Measurements from ENCODE around the gene ASTN2.

The ASTN2 gene

GRCh38 chr9:116724123-116724522 lies 690.7 kb downstream of the ASTN2 start:
- no peaks in the 10 kb centered on the region for H3K79me2 ChIP-seq (ENCODE audit: insufficient read depth, low read depth)
- no peaks in the 10 kb centered on the region for H3K36me3 ChIP-seq (ENCODE audit: insufficient read depth)
- H3K4me2 ChIP-seq, result no peak overlapping the region
- no peaks in the 10 kb centered on the region for H3K4me1 ChIP-seq (ENCODE audit: low read depth, poor library complexity, severe bottlenecking)
- H3K9ac ChIP-seq, result no peak overlapping the region
- H4K20me1 ChIP-seq (ENCODE audit: insufficient read depth), result no peaks in the 10 kb centered on the region
- H2AFZ ChIP-seq (ENCODE audit: low read depth), result no peak overlapping the region
- TF ChIP-seq CTCF (conservative IDR thresholded peaks at IDR 0.05; ENCODE audit: low read depth, low read length), result no peak
- H3K4me3 ChIP-seq (IDR thresholded peaks at IDR 0.05; ENCODE audit: insufficient read depth, low read depth, low read length), result no peak overlapping the region
- no peaks in the 10 kb centered on the region for H3K27me3 ChIP-seq (ENCODE audit: insufficient read depth, low read depth)
- no peak overlapping the region for H3K27ac ChIP-seq

GRCh38 chr9:116721944-116722343 lies 692.9 kb downstream of the ASTN2 start:
- no peak overlapping the region for H3K9ac ChIP-seq
- no peaks in the 10 kb centered on the region for H3K36me3 ChIP-seq (ENCODE audit: insufficient read depth)
- no peak for TF ChIP-seq CTCF (conservative IDR thresholded peaks at IDR 0.05; ENCODE audit: low read depth, low read length)
- no peak overlapping the region for H3K4me2 ChIP-seq
- H4K20me1 ChIP-seq (ENCODE audit: insufficient read depth), result no peaks in the 10 kb centered on the region
- H3K27ac ChIP-seq, result no peak overlapping the region
- no peak overlapping the region for H2AFZ ChIP-seq (ENCODE audit: low read depth)
- H3K4me1 ChIP-seq (ENCODE audit: low read depth, poor library complexity, severe bottlenecking), result no peaks in the 10 kb centered on the region
- no peaks in the 10 kb centered on the region for H3K79me2 ChIP-seq (ENCODE audit: insufficient read depth, low read depth)
- no peak overlapping the region for H3K4me3 ChIP-seq (IDR thresholded peaks at IDR 0.05; ENCODE audit: insufficient read depth, low read depth, low read length)
- H3K27me3 ChIP-seq (ENCODE audit: insufficient read depth, low read depth), result no peaks in the 10 kb centered on the region

GRCh38 chr9:116721411-116721810 lies 693.4 kb downstream of the ASTN2 start:
- H3K4me3 ChIP-seq (IDR thresholded peaks at IDR 0.05; ENCODE audit: insufficient read depth, low read depth, low read length), result no peak overlapping the region
- no peaks in the 10 kb centered on the region for H3K36me3 ChIP-seq (ENCODE audit: insufficient read depth)
- no peak overlapping the region for H2AFZ ChIP-seq (ENCODE audit: low read depth)
- no peaks in the 10 kb centered on the region for H3K79me2 ChIP-seq (ENCODE audit: insufficient read depth, low read depth)
- TF ChIP-seq CTCF (conservative IDR thresholded peaks at IDR 0.05; ENCODE audit: low read depth, low read length), result no peak
- H3K4me1 ChIP-seq (ENCODE audit: low read depth, poor library complexity, severe bottlenecking), result no peaks in the 10 kb centered on the region
- H3K27me3 ChIP-seq (ENCODE audit: insufficient read depth, low read depth), result no peaks in the 10 kb centered on the region
- no peak overlapping the region for H3K4me2 ChIP-seq
- no peak overlapping the region for H3K9ac ChIP-seq
- no peak overlapping the region for H3K27ac ChIP-seq
- no peaks in the 10 kb centered on the region for H4K20me1 ChIP-seq (ENCODE audit: insufficient read depth)

GRCh38 chr9:116720111-116720510 lies 694.7 kb downstream of the ASTN2 start:
- Histone ChIP-seq H3K4me3 (IDR thresholded peaks at IDR 0.05; ENCODE audit: insufficient read depth, low read depth, low read length) (no peak overlapping the region), H3K79me2 (ENCODE audit: insufficient read depth, low read depth) (no peaks in the 10 kb centered on the region), H2AFZ (ENCODE audit: low read depth) (no peak overlapping the region), H3K4me1 (ENCODE audit: low read depth, poor library complexity, severe bottlenecking) (no peaks in the 10 kb centered on the region), H3K27ac (no peak overlapping the region), H4K20me1 (ENCODE audit: insufficient read depth) (no peaks in the 10 kb centered on the region), H3K4me2 (no peak overlapping the region), H3K9ac (no peak overlapping the region), H3K36me3 (ENCODE audit: insufficient read depth) (no peaks in the 10 kb centered on the region), H3K27me3 (ENCODE audit: insufficient read depth, low read depth) (no peaks in the 10 kb centered on the region)
- TF ChIP-seq CTCF (conservative IDR thresholded peaks at IDR 0.05; ENCODE audit: low read depth, low read length), result no peak

GRCh38 chr9:116718111-116718510 lies 696.7 kb downstream of the ASTN2 start:
- Histone ChIP-seq H3K9ac (no peak overlapping the region), H3K27ac (no peak overlapping the region), H3K36me3 (ENCODE audit: insufficient read depth) (no peaks in the 10 kb centered on the region), H2AFZ (ENCODE audit: low read depth) (no peak overlapping the region), H3K79me2 (ENCODE audit: insufficient read depth, low read depth) (no peaks in the 10 kb centered on the region), H3K4me1 (ENCODE audit: low read depth, poor library complexity, severe bottlenecking) (no peaks in the 10 kb centered on the region), H3K4me3 (IDR thresholded peaks at IDR 0.05; ENCODE audit: insufficient read depth, low read depth, low read length) (no peak overlapping the region), H4K20me1 (ENCODE audit: insufficient read depth) (no peaks in the 10 kb centered on the region), H3K27me3 (ENCODE audit: insufficient read depth, low read depth) (no peaks in the 10 kb centered on the region), H3K4me2 (no peak overlapping the region)
- no peak for TF ChIP-seq CTCF (conservative IDR thresholded peaks at IDR 0.05; ENCODE audit: low read depth, low read length)
